ENCODE results near the gene GPR107. TPM values are rescaled to one million over a fixed set of nuclear protein-coding genes. Genes with fewer than 3 reads are reported as not detected.

GPR107 gene
- total RNA-seq, 1 experiment from 2014 or later, result 33.2 TPM

DNA sequence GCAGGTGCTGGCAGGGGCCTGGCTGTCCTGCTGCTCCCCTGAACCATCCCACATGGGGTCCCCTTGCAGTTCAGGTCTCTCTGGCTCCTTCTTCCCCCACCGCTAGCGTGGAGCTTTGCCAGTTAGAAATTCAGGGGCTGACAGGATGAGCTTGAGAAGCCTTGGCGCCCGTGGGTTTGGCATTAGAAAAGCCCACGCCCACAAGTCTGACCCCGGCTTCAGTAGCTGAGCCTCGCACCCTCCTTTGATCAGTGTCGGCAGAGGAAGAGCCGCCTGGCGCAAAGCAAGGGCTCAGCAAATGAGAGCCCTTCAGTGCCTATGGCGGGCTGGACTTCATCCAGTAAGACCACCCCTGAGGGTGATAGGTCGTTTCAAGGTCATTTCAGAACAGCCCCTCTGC is 88.3 kb downstream of the GPR107 start:
- H3K9me3 Mint-ChIP-seq, result no peaks in the 10 kb centered on the region
- H3K4me1 Mint-ChIP-seq, result peaks cover 42% of the 10 kb centered on the region
- TF ChIP-seq MYBL2 (CRISPR knock-in tag; IDR thresholded peaks at IDR 0.05) (no peak), CBFB (CRISPR knock-in tag; IDR thresholded peaks at IDR 0.05; ENCODE audit: low read depth) (no peak), FOXP1 (CRISPR knock-in tag; IDR thresholded peaks at IDR 0.05; ENCODE audit: borderline replicate concordance) (no peak), TP53 (CRISPR knock-in tag; IDR thresholded peaks at IDR 0.05) (no peak), NR1H2 (CRISPR knock-in tag; IDR thresholded peaks at IDR 0.05) (no peak)
- TF ChIP-seq, protein P1, sequence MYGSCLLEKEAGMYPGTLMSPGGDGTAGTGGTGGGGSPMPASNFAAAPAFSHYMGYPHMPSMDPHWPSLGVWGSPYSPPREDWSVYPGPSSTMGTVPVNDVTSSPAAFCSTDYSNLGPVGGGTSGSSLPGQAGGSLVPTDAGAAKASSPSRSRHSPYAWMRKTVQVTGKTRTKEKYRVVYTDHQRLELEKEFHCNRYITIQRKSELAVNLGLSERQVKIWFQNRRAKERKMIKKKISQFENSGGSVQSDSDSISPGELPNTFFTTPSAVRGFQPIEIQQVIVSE (CRISPR knock-in tag; IDR thresholded peaks at IDR 0.05; ENCODE audit: borderline replicate concordance), result no peak
- TF ChIP-seq, protein P2, sequence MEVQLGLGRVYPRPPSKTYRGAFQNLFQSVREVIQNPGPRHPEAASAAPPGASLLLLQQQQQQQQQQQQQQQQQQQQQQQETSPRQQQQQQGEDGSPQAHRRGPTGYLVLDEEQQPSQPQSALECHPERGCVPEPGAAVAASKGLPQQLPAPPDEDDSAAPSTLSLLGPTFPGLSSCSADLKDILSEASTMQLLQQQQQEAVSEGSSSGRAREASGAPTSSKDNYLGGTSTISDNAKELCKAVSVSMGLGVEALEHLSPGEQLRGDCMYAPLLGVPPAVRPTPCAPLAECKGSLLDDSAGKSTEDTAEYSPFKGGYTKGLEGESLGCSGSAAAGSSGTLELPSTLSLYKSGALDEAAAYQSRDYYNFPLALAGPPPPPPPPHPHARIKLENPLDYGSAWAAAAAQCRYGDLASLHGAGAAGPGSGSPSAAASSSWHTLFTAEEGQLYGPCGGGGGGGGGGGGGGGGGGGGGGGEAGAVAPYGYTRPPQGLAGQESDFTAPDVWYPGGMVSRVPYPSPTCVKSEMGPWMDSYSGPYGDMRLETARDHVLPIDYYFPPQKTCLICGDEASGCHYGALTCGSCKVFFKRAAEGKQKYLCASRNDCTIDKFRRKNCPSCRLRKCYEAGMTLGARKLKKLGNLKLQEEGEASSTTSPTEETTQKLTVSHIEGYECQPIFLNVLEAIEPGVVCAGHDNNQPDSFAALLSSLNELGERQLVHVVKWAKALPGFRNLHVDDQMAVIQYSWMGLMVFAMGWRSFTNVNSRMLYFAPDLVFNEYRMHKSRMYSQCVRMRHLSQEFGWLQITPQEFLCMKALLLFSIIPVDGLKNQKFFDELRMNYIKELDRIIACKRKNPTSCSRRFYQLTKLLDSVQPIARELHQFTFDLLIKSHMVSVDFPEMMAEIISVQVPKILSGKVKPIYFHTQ (CRISPR knock-in tag; IDR thresholded peaks at IDR 0.05), result no peak
- no peak overlapping the region for H3K27ac Mint-ChIP-seq
- peaks cover under 1% of the 10 kb centered on the region; the same call in 1 of the 2 replicates for H3K36me3 Mint-ChIP-seq
- DNase-seq (ENCODE audit: low spot score) (no peak), ATAC-seq (no peak)
- POLR2A ChIA-PET, result no interaction called here
- CTCF ChIA-PET, result interaction anchor here (0.6 to 1.4 kb wide), 2 partner anchors 64 to 101 kb away, joined by 3 to 5 read pairs; no protein-coding TSS in a partner anchor
- H3K27me3 Mint-ChIP-seq (ENCODE audit: low read depth), result no peaks in the 10 kb centered on the region
- H3K4me3 Mint-ChIP-seq, result no peak overlapping the region

DNA sequence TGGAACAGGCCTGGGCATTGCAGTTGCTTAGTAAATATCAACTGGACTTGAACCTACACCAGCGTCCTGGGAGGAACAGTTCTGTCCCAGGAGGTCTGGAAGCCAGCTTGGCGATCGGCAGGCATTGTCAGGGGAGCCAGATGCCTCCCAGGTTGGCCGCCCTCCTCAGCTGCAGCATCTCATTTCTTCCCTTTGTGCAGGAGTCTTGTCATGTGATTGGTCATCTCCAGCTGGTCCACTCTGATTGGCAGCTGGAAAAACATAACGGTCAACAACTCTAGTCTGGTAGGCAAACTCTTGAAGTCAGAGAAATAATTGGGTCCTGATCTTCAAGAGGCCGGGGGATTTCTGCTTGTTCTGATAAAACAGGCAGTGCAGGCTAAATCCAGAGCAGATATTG is 88.9 kb downstream of the GPR107 start:
- no peak for TF ChIP-seq ELF4 (CRISPR knock-in tag; IDR thresholded peaks at IDR 0.05; ENCODE audit: low read depth)
- TF ChIP-seq TEAD4 (CRISPR knock-in tag; IDR thresholded peaks at IDR 0.05), result no peak
- TF ChIP-seq, protein P3, sequence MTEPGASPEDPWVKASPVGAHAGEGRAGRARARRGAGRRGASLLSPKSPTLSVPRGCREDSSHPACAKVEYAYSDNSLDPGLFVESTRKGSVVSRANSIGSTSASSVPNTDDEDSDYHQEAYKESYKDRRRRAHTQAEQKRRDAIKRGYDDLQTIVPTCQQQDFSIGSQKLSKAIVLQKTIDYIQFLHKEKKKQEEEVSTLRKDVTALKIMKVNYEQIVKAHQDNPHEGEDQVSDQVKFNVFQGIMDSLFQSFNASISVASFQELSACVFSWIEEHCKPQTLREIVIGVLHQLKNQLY (CRISPR knock-in tag; IDR thresholded peaks at IDR 0.05), result no peak
- TF ChIP-seq ZNF121 (CRISPR knock-in tag; IDR thresholded peaks at IDR 0.05), result no peak
- no peak for TF ChIP-seq ZNF219 (CRISPR knock-in tag; IDR thresholded peaks at IDR 0.05; ENCODE audit: borderline replicate concordance)
- TF ChIP-seq, protein P4, sequence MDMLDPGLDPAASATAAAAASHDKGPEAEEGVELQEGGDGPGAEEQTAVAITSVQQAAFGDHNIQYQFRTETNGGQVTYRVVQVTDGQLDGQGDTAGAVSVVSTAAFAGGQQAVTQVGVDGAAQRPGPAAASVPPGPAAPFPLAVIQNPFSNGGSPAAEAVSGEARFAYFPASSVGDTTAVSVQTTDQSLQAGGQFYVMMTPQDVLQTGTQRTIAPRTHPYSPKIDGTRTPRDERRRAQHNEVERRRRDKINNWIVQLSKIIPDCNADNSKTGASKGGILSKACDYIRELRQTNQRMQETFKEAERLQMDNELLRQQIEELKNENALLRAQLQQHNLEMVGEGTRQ (CRISPR knock-in tag; IDR thresholded peaks at IDR 0.05), result no peak
- TF ChIP-seq CREM (CRISPR knock-in tag; IDR thresholded peaks at IDR 0.05), result no peak
- no peak for TF ChIP-seq GABPB1 (CRISPR knock-in tag; IDR thresholded peaks at IDR 0.05)
- no peak for TF ChIP-seq PRRX2 (CRISPR knock-in tag; IDR thresholded peaks at IDR 0.05)
- TF ChIP-seq, protein P5, sequence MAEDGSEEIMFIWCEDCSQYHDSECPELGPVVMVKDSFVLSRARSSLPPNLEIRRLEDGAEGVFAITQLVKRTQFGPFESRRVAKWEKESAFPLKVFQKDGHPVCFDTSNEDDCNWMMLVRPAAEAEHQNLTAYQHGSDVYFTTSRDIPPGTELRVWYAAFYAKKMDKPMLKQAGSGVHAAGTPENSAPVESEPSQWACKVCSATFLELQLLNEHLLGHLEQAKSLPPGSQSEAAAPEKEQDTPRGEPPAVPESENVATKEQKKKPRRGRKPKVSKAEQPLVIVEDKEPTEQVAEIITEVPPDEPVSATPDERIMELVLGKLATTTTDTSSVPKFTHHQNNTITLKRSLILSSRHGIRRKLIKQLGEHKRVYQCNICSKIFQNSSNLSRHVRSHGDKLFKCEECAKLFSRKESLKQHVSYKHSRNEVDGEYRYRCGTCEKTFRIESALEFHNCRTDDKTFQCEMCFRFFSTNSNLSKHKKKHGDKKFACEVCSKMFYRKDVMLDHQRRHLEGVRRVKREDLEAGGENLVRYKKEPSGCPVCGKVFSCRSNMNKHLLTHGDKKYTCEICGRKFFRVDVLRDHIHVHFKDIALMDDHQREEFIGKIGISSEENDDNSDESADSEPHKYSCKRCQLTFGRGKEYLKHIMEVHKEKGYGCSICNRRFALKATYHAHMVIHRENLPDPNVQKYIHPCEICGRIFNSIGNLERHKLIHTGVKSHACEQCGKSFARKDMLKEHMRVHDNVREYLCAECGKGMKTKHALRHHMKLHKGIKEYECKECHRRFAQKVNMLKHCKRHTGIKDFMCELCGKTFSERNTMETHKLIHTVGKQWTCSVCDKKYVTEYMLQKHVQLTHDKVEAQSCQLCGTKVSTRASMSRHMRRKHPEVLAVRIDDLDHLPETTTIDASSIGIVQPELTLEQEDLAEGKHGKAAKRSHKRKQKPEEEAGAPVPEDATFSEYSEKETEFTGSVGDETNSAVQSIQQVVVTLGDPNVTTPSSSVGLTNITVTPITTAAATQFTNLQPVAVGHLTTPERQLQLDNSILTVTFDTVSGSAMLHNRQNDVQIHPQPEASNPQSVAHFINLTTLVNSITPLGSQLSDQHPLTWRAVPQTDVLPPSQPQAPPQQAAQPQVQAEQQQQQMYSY (CRISPR knock-in tag; IDR thresholded peaks at IDR 0.05), result no peak
- TF ChIP-seq KAT7 (CRISPR knock-in tag; IDR thresholded peaks at IDR 0.05; ENCODE audit: borderline replicate concordance), result no peak
- TF ChIP-seq ZNF423 (CRISPR knock-in tag; IDR thresholded peaks at IDR 0.05), result no peak
- TF ChIP-seq, protein P6, sequence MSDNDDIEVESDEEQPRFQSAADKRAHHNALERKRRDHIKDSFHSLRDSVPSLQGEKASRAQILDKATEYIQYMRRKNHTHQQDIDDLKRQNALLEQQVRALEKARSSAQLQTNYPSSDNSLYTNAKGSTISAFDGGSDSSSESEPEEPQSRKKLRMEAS (CRISPR knock-in tag; IDR thresholded peaks at IDR 0.05), result no peak
- TF ChIP-seq, protein P7, sequence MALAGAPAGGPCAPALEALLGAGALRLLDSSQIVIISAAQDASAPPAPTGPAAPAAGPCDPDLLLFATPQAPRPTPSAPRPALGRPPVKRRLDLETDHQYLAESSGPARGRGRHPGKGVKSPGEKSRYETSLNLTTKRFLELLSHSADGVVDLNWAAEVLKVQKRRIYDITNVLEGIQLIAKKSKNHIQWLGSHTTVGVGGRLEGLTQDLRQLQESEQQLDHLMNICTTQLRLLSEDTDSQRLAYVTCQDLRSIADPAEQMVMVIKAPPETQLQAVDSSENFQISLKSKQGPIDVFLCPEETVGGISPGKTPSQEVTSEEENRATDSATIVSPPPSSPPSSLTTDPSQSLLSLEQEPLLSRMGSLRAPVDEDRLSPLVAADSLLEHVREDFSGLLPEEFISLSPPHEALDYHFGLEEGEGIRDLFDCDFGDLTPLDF (CRISPR knock-in tag; IDR thresholded peaks at IDR 0.05), result no peak
- TF ChIP-seq NR2C2 (CRISPR knock-in tag; IDR thresholded peaks at IDR 0.05), result no peak
- no peak for TF ChIP-seq ZNF416 (CRISPR knock-in tag; IDR thresholded peaks at IDR 0.05)
- no peak for TF ChIP-seq SOX15 (CRISPR knock-in tag; IDR thresholded peaks at IDR 0.05)
- TF ChIP-seq SMAD4 (CRISPR knock-in tag; IDR thresholded peaks at IDR 0.05), result no peak
- TF ChIP-seq, protein P8, sequence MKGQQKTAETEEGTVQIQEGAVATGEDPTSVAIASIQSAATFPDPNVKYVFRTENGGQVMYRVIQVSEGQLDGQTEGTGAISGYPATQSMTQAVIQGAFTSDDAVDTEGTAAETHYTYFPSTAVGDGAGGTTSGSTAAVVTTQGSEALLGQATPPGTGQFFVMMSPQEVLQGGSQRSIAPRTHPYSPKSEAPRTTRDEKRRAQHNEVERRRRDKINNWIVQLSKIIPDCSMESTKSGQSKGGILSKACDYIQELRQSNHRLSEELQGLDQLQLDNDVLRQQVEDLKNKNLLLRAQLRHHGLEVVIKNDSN (CRISPR knock-in tag; IDR thresholded peaks at IDR 0.05), result no peak
- DNase-seq (ENCODE audit: low spot score) (no peak), ATAC-seq (no peak)
- H3K4me1 Mint-ChIP-seq, result peaks cover 36% of the 10 kb centered on the region
- POLR2A ChIA-PET, result interaction anchor here (0.6 kb wide), 1 partner anchor 1677 kb away, joined by 5 read pairs; no protein-coding TSS in a partner anchor
- no peaks in the 10 kb centered on the region for H3K36me3 Mint-ChIP-seq
- H3K4me3 Mint-ChIP-seq, result no peak overlapping the region
- H3K27me3 Mint-ChIP-seq (ENCODE audit: low read depth), result no peaks in the 10 kb centered on the region
- CTCF ChIA-PET, result interaction anchor here (0.6 to 1.7 kb wide), 3 partner anchors 29 to 100 kb away, joined by 3 to 5 read pairs (median 3); no protein-coding TSS in a partner anchor
- no peaks in the 10 kb centered on the region for H3K9me3 Mint-ChIP-seq
- no peak overlapping the region for H3K27ac Mint-ChIP-seq

All from WTC11 (cell line).